Upper lobe of right lung (tissue), 1 donor: ENCODE measurements around the gene GABPB1. TPM values are rescaled to one million over a fixed set of nuclear protein-coding genes. Genes with fewer than 3 reads are reported as not detected.

Experiments used
- ATAC-seq: fragments of 200-7000 bp; cut with Tn5 transposase; one replicate; pipeline ENCODE4 v1.9.1; 2020; ENCODE audit warnings: mild to moderate bottlenecking, moderate library complexity
- DNase-seq: peaks from one replicate; pipeline ENCODE4 v3.0.0-alpha.2; 2020
- H3K27ac ChIP-seq: fragments of 200-600 bp; one replicate; pipeline ENCODE4 v1.8.0; 2022
- H3K27me3 ChIP-seq: fragments of 200-600 bp; one replicate; pipeline ENCODE4 v1.8.0; 2022; ENCODE audit warnings: mild to moderate bottlenecking
- H3K36me3 ChIP-seq: fragments of 200-600 bp; one replicate; pipeline ENCODE4 v1.8.0; 2022
- H3K4me1 ChIP-seq: fragments of 200-600 bp; one replicate; pipeline ENCODE4 v1.8.0; 2022
- H3K4me3 ChIP-seq: fragments of 200-600 bp; one replicate; pipeline ENCODE4 v1.8.0; 2022; ENCODE audit warnings: mild to moderate bottlenecking
- H3K9me3 ChIP-seq: fragments of 200-600 bp; one replicate; pipeline ENCODE4 v1.8.0; 2022
- intact Hi-C: fragments of 100-400 bp; cut with DNase I; formaldehyde crosslinking; loops from one replicate; pipeline ENCODE4 v1.11.0; 2022
- total RNA-seq: library from RNA; stranded (reverse); fragmentation: NEBNext Ultra II Directional; extraction: Animal tissue kit (Norgen Biotek cat#: 25700); gene quantifications from one replicate; pipeline ENCODE4 v1.2.1, GENCODE V29; 2021
- TF ChIP-seq, protein P1 (sequence below): fragments of 200-600 bp; IDR thresholded peaks from one replicate; pipeline ENCODE4 v1.8.0; 2022; ENCODE audit warnings: antibody characterized with exemption
- donor health status: DM: no; HTN: yes; CAD: no; lungs with severe emphysema.

GABPB1 gene
- total RNA-seq, 1 donor from 2014 or later: 21.2 TPM

- intact Hi-C loops: no loop called here
- no peak overlapping the region for H3K4me3 ChIP-seq
- TF ChIP-seq, protein P1, sequence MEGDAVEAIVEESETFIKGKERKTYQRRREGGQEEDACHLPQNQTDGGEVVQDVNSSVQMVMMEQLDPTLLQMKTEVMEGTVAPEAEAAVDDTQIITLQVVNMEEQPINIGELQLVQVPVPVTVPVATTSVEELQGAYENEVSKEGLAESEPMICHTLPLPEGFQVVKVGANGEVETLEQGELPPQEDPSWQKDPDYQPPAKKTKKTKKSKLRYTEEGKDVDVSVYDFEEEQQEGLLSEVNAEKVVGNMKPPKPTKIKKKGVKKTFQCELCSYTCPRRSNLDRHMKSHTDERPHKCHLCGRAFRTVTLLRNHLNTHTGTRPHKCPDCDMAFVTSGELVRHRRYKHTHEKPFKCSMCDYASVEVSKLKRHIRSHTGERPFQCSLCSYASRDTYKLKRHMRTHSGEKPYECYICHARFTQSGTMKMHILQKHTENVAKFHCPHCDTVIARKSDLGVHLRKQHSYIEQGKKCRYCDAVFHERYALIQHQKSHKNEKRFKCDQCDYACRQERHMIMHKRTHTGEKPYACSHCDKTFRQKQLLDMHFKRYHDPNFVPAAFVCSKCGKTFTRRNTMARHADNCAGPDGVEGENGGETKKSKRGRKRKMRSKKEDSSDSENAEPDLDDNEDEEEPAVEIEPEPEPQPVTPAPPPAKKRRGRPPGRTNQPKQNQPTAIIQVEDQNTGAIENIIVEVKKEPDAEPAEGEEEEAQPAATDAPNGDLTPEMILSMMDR: no peak
- ATAC-seq: no peak
- no peaks in the 10 kb centered on the region for H3K36me3 ChIP-seq
- DNase-seq: no peak
- H3K27ac ChIP-seq: no peak overlapping the region
- H3K9me3 ChIP-seq: no peaks in the 10 kb centered on the region
- no peaks in the 10 kb centered on the region for H3K27me3 ChIP-seq
- no peaks in the 10 kb centered on the region for H3K4me1 ChIP-seq
Observed at GRCh38 chr15:50231761-50232160, 123.2 kb downstream of the GABPB1 start.

- intact Hi-C loops: no loop called here
- Histone ChIP-seq H3K4me3 (no peak overlapping the region), H3K27me3 (no peaks in the 10 kb centered on the region), H3K4me1 (no peaks in the 10 kb centered on the region), H3K27ac (no peak overlapping the region), H3K36me3 (no peaks in the 10 kb centered on the region), H3K9me3 (no peaks in the 10 kb centered on the region)
- no peak for DNase-seq
- ATAC-seq: no peak
- TF ChIP-seq, protein P1: no peak
Observed at GRCh38 chr15:50229336-50229735, 125.7 kb downstream of the GABPB1 start.

DNA sequence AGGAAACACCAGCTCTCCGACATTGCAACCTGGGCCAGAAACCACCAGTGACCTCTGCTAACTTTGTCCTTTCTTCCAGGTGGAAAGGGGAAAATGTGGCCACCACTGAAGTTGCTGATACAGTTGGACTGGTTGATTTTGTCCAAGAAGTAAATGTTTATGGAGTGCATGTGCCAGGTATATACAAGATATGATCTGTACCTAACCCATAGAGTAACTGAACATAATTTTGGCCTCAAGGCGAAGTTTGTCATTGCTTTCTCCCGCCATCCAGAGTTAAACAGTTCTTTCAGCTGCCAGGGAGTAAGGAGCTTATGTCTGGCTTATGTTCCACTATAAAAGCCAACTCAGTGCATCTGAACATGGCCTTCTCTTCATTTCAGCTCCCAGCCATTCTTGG lies 126.1 kb downstream of the GABPB1 start:
- DNase-seq (no peak), ATAC-seq (no peak)
- TF ChIP-seq, protein P1: no peak
- Histone ChIP-seq H3K4me1 (no peaks in the 10 kb centered on the region), H3K27me3 (no peaks in the 10 kb centered on the region), H3K9me3 (no peaks in the 10 kb centered on the region), H3K36me3 (no peaks in the 10 kb centered on the region), H3K4me3 (no peak overlapping the region), H3K27ac (no peak overlapping the region)
- intact Hi-C loops: no loop called here

- no peak overlapping the region for H3K27ac ChIP-seq
- no peaks in the 10 kb centered on the region for H3K27me3 ChIP-seq
- ATAC-seq (no peak), DNase-seq (no peak)
- H3K4me1 ChIP-seq: no peaks in the 10 kb centered on the region
- intact Hi-C loops: no loop called here
- no peak overlapping the region for H3K4me3 ChIP-seq
- no peaks in the 10 kb centered on the region for H3K9me3 ChIP-seq
- TF ChIP-seq, protein P1: no peak
- no peaks in the 10 kb centered on the region for H3K36me3 ChIP-seq
Observed at GRCh38 chr15:50227076-50227475, 127.9 kb downstream of the GABPB1 start.

DNA sequence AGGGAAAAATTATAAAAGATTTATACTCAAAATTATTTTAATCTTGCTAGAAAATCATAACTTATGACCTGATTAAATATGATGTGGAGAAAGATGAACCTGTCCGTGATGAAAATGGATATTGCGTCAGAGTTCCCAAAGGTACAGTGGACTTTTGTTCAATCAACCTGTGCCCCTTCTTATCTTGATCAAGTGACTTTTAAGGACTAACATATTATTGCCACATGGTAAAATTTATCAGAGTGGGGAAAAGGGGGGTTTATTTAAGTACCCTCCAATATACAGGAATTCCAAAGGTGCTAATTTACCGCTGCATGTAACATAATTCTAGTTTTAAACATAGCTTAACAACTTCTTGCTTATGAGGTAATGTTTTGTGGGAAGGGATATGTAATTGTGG lies 129.1 kb downstream of the GABPB1 start:
- H3K36me3 ChIP-seq: no peaks in the 10 kb centered on the region
- TF ChIP-seq, protein P1: no peak
- no peaks in the 10 kb centered on the region for H3K9me3 ChIP-seq
- ATAC-seq (no peak), DNase-seq (no peak)
- intact Hi-C loops: no loop called here
- H3K27ac ChIP-seq: no peak overlapping the region
- H3K4me1 ChIP-seq: no peaks in the 10 kb centered on the region
- no peaks in the 10 kb centered on the region for H3K27me3 ChIP-seq
- H3K4me3 ChIP-seq: no peak overlapping the region

Other genes with a start within 250 kb of the GABPB1 start
- 9.4 TPM for gene ATP8B4, start 236.0 kb downstream of the GABPB1 start, total RNA-seq
- gene SLC27A2, start 173.0 kb downstream of the GABPB1 start, total RNA-seq: 0.96 TPM
- gene HDC, start 89.5 kb downstream of the GABPB1 start, total RNA-seq: 4.1 TPM
- gene USP8, start 69.2 kb upstream of the GABPB1 start, total RNA-seq: 65.1 TPM
- not detected for gene USP50, start 191.5 kb upstream of the GABPB1 start, total RNA-seq